ENCODE measurements around the gene CNTN5.

CNTN5 gene

GRCh38 chr11:99383648-99384245 lies 363.0 kb downstream of the CNTN5 start:
- no peak for DNase-seq (ENCODE audit: low read depth)

DNA sequence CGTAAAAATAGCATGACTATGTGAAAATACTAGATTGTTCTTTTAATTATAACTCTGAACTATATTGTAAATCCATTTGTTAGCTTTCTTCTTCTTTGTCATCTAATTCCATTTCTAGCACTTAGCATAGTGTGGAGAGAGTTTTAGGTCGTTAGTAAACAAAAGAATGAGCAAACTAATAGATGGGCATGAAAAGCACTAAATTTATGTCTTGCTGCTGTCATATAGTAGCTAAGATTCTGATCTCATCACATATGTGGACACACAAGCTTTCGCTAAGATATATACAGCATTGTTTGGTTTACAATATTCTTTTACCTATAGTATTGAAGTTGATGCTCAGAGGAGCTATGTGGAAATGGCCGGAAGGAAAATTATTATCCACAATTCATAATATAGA lies 370.5 kb downstream of the CNTN5 start:
- DNase-seq (ENCODE audit: low read depth) = no peak

- DNase-seq (ENCODE audit: low read depth) = no peak
Measured at GRCh38 chr11:99406345-99406744, 385.6 kb downstream of the CNTN5 start.

DNA sequence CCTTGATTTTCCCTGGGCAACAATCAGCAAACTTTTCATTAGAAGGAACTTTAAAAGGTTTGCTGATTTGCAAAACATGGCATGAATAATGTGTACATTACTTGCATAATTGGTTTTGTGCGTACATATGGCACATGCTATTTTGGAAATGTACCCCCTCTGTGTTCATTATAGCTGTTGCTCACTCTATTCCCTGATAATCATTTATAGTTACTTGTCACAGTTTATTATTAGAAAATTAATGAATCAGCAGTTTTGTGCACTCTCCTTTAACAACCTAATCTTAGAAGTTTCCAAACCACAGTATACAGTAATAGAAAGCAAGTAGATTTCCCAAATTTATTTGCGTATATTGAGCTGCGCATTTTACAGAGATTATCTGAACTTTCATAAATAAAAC lies 389.9 kb downstream of the CNTN5 start:
- DNase-seq (ENCODE audit: low read depth) = no peak

- no peak for DNase-seq (ENCODE audit: low read depth)
Measured at GRCh38 chr11:99418927-99419720, 398.4 kb downstream of the CNTN5 start.

GRCh38 chr11:99419991-99420390 lies 399.2 kb downstream of the CNTN5 start:
- no peak for DNase-seq (ENCODE audit: low read depth)

GRCh38 chr11:99422581-99423427 lies 402.1 kb downstream of the CNTN5 start:
- DNase-seq (ENCODE audit: low read depth) = no peak

DNA sequence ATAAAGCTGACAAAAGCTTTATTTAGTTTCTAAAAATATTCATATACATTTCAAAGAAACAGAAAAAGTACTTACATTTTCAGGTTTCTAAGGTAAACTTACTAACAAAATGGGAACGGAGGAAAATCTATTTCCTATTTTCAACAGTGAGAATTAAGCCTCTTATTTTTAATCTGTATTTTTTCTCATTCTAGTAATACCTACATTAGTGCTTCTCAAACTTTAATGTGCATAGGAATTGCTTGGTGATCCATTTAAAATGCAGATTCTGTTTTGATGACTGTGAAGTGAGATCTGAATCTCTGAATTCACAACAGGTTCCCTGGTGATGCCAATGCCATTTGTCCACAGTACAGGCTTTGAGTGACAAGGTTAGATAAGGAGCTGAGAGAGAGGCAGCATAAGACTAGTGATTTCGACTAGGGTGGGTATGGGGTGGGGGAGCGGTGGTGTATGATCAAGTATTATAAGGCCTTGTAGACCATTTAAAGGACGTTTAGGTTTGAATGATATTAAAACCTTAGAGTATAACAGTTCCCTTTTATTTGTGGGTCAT lies 402.8 kb downstream of the CNTN5 start:
- DNase-seq (ENCODE audit: low read depth) = no peak

- no peak for DNase-seq (ENCODE audit: low read depth)
Measured at GRCh38 chr11:99424313-99425084, 403.8 kb downstream of the CNTN5 start.

- no peak for DNase-seq (ENCODE audit: low read depth)
Measured at GRCh38 chr11:99425596-99425995, 404.8 kb downstream of the CNTN5 start.

GRCh38 chr11:99432677-99433076 lies 411.9 kb downstream of the CNTN5 start:
- no peak for DNase-seq (ENCODE audit: low read depth)

- DNase-seq (ENCODE audit: low read depth) = no peak
Measured at GRCh38 chr11:99443276-99443675, 422.5 kb downstream of the CNTN5 start.

GRCh38 chr11:99446400-99446799 lies 425.7 kb downstream of the CNTN5 start:
- no peak for DNase-seq (ENCODE audit: low read depth)

DNA sequence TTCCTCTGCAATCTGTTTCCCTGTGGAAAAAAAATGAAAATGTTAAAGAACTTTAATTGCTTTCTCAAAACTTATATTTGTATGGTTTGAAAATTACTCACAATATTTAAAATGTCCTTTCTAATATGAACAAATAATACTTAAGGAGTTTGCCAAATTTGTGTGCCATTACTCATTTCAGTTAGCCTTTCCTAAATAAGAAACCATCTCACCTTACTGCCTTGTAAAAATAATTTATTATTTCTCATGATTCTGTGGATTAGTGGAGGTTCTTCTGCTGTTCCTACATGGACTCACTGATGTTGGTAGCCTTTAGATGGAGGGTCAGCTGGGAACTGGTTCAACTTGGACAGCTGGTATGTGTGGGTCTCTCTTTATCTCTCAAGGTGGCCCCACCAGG lies 428.6 kb downstream of the CNTN5 start:
- no peak for DNase-seq (ENCODE audit: low read depth)

DNA sequence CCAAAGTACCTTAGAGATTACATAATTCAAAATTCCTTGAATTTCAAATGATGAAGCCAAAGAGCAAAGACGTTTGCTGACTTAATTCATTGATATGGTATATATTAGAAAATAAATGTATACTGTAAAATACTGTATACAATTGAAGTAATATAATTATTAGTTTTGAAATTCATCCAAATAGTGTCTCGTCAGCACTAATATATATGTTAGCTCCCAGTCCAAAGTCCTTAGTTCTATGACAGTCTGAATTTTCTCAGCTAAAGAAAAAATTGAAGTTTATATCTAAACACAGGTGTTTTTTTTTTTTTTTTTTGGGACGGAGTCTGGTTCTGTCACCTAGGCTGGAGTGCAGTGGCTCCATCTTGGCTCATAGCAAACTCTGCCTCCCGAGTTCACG lies 431.3 kb downstream of the CNTN5 start:
- DNase-seq (ENCODE audit: low read depth) = no peak

GRCh38 chr11:99461913-99462312 lies 441.2 kb downstream of the CNTN5 start:
- no peak for DNase-seq (ENCODE audit: low read depth)

DNA sequence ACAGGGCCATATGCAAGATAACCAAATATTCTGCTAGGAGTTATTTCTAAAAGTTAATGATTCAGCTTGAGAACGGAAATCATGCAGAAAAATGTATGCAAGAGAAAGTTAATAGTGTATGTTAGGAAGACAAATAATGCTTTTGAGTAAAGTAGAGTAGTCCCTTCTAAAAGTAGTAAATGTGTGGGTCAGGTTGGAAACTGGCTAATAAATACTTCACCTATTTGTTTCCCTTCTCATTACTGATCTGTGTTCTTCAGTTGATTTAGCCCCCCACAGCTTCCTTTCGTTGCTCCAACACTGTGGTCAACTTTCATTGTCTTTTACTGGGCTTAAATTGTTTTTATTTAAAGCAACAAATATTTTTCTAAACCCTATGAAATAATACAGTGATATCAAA lies 444.2 kb downstream of the CNTN5 start:
- DNase-seq (ENCODE audit: low read depth) = no peak

DNA sequence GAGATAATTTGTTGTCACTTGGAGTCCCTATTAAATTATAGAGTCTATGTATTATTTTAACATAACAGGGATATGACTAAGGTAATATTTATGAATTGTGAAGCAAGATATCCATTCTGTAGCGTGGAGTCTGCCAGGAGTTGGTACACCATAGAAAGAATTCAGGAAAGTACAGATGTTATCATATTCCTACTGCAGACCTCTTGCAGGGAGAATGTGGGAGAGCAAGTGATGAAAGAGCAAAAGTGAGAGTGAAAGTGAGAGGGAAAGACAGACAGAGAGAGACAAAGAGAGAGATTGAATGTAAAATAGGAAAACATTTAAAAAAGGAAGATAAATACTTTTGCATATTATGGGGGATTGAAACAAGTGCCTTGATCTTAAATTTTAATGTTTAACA lies 468.8 kb downstream of the CNTN5 start:
- no peak for DNase-seq (ENCODE audit: low read depth)

GRCh38 chr11:99494065-99494464 lies 473.3 kb downstream of the CNTN5 start:
- no peak for DNase-seq (ENCODE audit: low read depth)

DNA sequence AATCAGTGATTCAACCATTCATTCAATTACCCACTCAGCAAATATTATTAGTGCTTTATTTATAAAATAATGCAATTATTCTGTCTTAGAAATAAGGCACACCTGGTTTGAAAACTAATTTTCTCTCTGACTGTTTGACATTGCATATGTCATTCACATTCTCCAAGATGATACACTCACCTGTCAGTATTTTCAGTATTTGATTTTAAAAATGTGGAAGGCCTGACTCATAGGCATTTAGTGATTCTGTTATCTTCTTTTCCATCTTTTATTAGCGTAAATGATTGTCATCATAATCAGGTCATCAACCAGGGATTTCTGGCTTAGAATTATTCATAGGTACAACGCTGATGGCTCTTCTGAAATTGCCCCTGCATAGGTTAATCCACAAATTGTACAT lies 480.9 kb downstream of the CNTN5 start:
- DNase-seq (ENCODE audit: low read depth) = no peak

DNA sequence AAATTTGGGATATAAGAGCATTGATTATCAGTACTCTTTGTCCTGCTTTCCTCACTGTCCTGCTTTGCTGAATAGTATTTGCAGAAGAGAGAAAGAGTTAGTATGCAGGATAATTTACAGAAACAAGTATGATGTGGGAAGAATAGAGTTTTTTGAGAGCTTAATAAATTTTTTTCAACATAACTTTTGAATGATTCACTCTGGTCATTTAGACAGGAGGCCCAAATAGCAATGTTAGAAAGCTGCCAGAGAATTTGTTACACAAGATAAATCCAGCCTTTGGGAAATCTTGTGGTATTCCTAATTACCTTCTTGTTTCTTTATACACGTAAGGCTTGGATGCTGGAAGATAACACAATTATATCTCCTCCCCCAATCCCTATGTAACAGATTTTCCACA lies 484.6 kb downstream of the CNTN5 start:
- DNase-seq (ENCODE audit: low read depth) = no peak

DNA sequence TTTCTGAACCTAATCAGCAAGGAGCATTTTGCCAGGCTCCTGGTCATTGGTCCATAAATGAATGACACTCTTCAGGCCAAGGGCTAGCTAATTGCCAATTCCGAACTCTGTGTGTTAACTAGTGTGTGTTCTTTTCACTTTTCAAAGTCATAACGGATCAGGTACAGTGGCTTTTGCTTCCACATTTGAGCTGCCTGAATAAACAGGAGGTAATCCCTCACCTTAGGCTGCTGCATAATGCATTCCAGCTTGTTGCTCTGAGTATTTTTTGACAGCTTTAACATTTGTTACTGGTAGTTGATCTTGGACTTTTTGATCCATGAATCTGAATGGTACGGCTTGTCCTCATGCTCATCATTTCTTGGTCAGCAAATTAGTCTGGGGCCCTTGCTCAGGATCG lies 485.1 kb downstream of the CNTN5 start:
- no peak for DNase-seq (ENCODE audit: low read depth)

All from stimulated activated CD8-positive, alpha-beta memory T cell treated with anti-CD3 and anti-CD28 coated beads, Interleukin-12 subunit alpha, Interleukin-12 subunit beta, amount 100 ng/mL, for 1 hour (primary cell).